ENCODE results near the gene KCNK13. TPM values are rescaled to one million over a fixed set of nuclear protein-coding genes. Genes with fewer than 3 reads are reported as not detected.

KCNK13 gene
- total and polyA plus RNA-seq, 2 experiments from 2014 or later = not detected

DNA sequence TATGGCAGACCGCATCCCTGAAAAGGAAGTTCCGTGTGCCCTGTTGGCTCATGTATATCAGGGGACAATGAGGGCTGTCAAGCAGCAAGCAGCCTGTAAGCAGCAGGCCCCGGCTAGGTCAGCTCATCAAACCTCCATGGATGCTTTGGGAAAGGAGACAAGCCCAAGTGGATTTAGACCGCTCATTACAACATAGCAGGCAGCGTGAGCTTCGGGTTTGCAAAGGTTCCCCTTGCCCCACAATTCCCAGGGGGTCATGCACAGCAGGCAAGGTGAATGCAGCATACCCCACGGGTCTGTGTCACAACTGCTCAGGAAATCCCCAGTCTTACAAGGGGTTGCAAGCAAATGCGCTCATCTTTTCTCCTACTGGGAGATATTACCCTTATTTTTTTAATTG is 54.6 kb downstream of the KCNK13 start:
- in situ Hi-C loops (cut with MboI) = no loop called here
- no peak for DNase-seq
- H3K79me2 ChIP-seq (ENCODE audit: insufficient read depth) = no peaks in the 10 kb centered on the region
- H3K36me3 ChIP-seq (ENCODE audit: low read depth) = no peaks in the 10 kb centered on the region
- 40 to 45% methylated on average over 8 of the region's 8 CpGs for WGBS, 2 experiments (ENCODE audit: low coverage in 1 of 2, low lambda C conversion rate in 2 of 2, missing lambda C conversion rate in 2 of 2)
- no peak overlapping the region for H3K4me3 ChIP-seq
- no peak overlapping the region for H3K27ac ChIP-seq
- peaks cover 35% of the 10 kb centered on the region for H3K27me3 ChIP-seq (replicated peaks; ENCODE audit: insufficient read depth)
- peaks cover 5% of the 10 kb centered on the region; the same call in 1 of the 2 replicates for H3F3A ChIP-seq (ENCODE audit: insufficient read depth)
- H3K9ac ChIP-seq = no peak overlapping the region
- no peak overlapping the region for H2AFZ ChIP-seq
- H3K4me1 ChIP-seq (ENCODE audit: insufficient read depth) = peaks cover 11% of the 10 kb centered on the region
- no peaks in the 10 kb centered on the region for H3K9me2 ChIP-seq (ENCODE audit: insufficient read depth)
- TF ChIP-seq EZH2 (IDR thresholded peaks at IDR 0.05; ENCODE audit: insufficient read depth, poor library complexity, severe bottlenecking) = no peak
- no peaks in the 10 kb centered on the region for H3K9me3 ChIP-seq (ENCODE audit: low read depth)
- no peak overlapping the region for H3K4me2 ChIP-seq (ENCODE audit: unreplicated experiment)
- H4K20me1 ChIP-seq (ENCODE audit: insufficient read depth) = no peaks in the 10 kb centered on the region

DNA sequence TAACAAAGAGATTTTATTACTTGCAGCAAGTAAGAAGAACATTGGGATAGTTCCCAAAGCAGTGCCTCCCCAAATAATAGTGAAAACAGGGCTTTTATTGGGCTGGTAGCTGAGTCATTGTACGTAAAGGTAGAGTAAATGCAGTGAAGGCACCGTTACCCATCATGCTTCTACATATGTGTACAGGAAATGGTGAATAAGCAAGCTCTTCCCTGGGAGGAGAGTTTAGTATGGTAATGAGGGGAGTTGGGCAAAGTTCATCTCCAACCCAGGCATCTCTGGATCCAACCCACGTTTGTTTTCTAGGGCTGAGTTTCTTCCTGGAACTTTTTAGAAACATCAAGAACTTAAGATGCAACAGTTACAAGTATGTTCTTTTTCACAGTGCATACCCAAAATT is 56.2 kb downstream of the KCNK13 start:
- 27 to 42% methylated on average over 3 of the region's 3 CpGs for WGBS, 2 experiments (ENCODE audit: low coverage in 1 of 2, low lambda C conversion rate in 2 of 2, missing lambda C conversion rate in 2 of 2)
- TF ChIP-seq EZH2 (IDR thresholded peaks at IDR 0.05; ENCODE audit: insufficient read depth, poor library complexity, severe bottlenecking) (no peak), EZH2phosphoT487 (IDR thresholded peaks at IDR 0.05; ENCODE audit: insufficient read depth, low read depth) (no peak)
- in situ Hi-C loops (cut with MboI) = no loop called here
- Histone ChIP-seq H3K9me3 (ENCODE audit: low read depth) (no peaks in the 10 kb centered on the region), H3K4me2 (ENCODE audit: unreplicated experiment) (no peak overlapping the region), H3K79me2 (ENCODE audit: insufficient read depth) (no peaks in the 10 kb centered on the region), H3K36me3 (ENCODE audit: low read depth) (no peaks in the 10 kb centered on the region), H3K9me2 (ENCODE audit: insufficient read depth) (no peaks in the 10 kb centered on the region), H3K4me3 (no peak overlapping the region), H4K20me1 (ENCODE audit: insufficient read depth) (no peaks in the 10 kb centered on the region), H3K27me3 (replicated peaks; ENCODE audit: insufficient read depth) (peaks cover 36% of the 10 kb centered on the region), H2AFZ (no peak overlapping the region), H3K4me1 (ENCODE audit: insufficient read depth) (no peaks in the 10 kb centered on the region), H3F3A (ENCODE audit: insufficient read depth) (no peaks in the 10 kb centered on the region), H3K27ac (no peak overlapping the region), H3K9ac (no peak overlapping the region)
- DNase-seq = no peak

DNA sequence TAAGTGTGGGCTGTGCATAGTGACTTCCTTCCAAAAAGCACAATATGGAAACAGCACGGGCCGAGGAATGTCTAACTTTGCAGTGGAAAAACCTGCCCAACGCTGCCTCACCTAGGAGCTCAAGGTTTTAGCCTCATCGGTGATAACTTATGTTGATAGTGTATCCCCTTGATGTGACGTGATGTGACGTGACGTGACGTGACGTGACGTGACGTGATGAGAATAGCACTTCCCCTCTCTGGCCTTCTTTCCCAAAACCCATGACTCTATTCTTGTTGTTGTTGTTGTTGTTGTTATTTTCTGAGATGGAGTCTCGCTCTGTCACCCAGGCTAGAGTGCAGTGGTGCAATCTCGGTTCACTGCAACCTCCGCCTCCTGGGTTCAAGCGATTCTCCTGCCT is 64.5 kb downstream of the KCNK13 start:
- 63 to 68% methylated on average over 15 of the region's 15 CpGs for WGBS, 2 experiments (ENCODE audit: low coverage in 1 of 2, low lambda C conversion rate in 2 of 2, missing lambda C conversion rate in 2 of 2)
- no peak overlapping the region for H3K4me2 ChIP-seq (ENCODE audit: unreplicated experiment)
- no peaks in the 10 kb centered on the region for H3F3A ChIP-seq (ENCODE audit: insufficient read depth)
- no peaks in the 10 kb centered on the region for H3K4me1 ChIP-seq (ENCODE audit: insufficient read depth)
- H3K4me3 ChIP-seq = no peak overlapping the region
- no peaks in the 10 kb centered on the region for H3K9me3 ChIP-seq (ENCODE audit: low read depth)
- no peaks in the 10 kb centered on the region for H3K79me2 ChIP-seq (ENCODE audit: insufficient read depth)
- peaks cover 20% of the 10 kb centered on the region for H3K27me3 ChIP-seq (replicated peaks; ENCODE audit: insufficient read depth)
- no peaks in the 10 kb centered on the region for H4K20me1 ChIP-seq (ENCODE audit: insufficient read depth)
- H3K27ac ChIP-seq = no peak overlapping the region
- H3K36me3 ChIP-seq (ENCODE audit: low read depth) = no peaks in the 10 kb centered on the region
- DNase-seq = no peak
- H2AFZ ChIP-seq = no peak overlapping the region
- in situ Hi-C loops (cut with MboI) = no loop called here
- TF ChIP-seq EZH2phosphoT487 (IDR thresholded peaks at IDR 0.05; ENCODE audit: insufficient read depth, low read depth) (no peak), EZH2 (IDR thresholded peaks at IDR 0.05; ENCODE audit: insufficient read depth, poor library complexity, severe bottlenecking) (no peak)
- H3K9me2 ChIP-seq (ENCODE audit: insufficient read depth) = no peaks in the 10 kb centered on the region
- H3K9ac ChIP-seq = no peak overlapping the region

- H3K36me3 ChIP-seq (ENCODE audit: low read depth) = no peaks in the 10 kb centered on the region
- H4K20me1 ChIP-seq (ENCODE audit: insufficient read depth) = no peaks in the 10 kb centered on the region
- no peak overlapping the region for H3K9ac ChIP-seq
- no peaks in the 10 kb centered on the region for H3K4me1 ChIP-seq (ENCODE audit: insufficient read depth)
- no peak overlapping the region for H3K4me2 ChIP-seq (ENCODE audit: unreplicated experiment)
- H2AFZ ChIP-seq = no peak overlapping the region
- no peak overlapping the region for H3K4me3 ChIP-seq
- in situ Hi-C loops (cut with MboI) = no loop called here
- TF ChIP-seq EZH2phosphoT487 (IDR thresholded peaks at IDR 0.05; ENCODE audit: insufficient read depth, low read depth) = no peak
- no peak for TF ChIP-seq EZH2 (IDR thresholded peaks at IDR 0.05; ENCODE audit: insufficient read depth, poor library complexity, severe bottlenecking)
- WGBS, 2 experiments (ENCODE audit: low coverage in 1 of 2, low lambda C conversion rate in 2 of 2, missing lambda C conversion rate in 2 of 2) = 41 to 43% methylated on average over 10 of the region's 10 CpGs
- peaks cover 21% of the 10 kb centered on the region; the same call in 1 of the 2 replicates for H3K27me3 ChIP-seq (replicated peaks; ENCODE audit: insufficient read depth)
- H3K79me2 ChIP-seq (ENCODE audit: insufficient read depth) = no peaks in the 10 kb centered on the region
- no peaks in the 10 kb centered on the region for H3K9me2 ChIP-seq (ENCODE audit: insufficient read depth)
- no peaks in the 10 kb centered on the region for H3K9me3 ChIP-seq (ENCODE audit: low read depth)
- no peaks in the 10 kb centered on the region for H3F3A ChIP-seq (ENCODE audit: insufficient read depth)
- H3K27ac ChIP-seq = no peak overlapping the region
- no peak for DNase-seq
These were observed 71.2 kb downstream of the KCNK13 start for GRCh38 chr14:90132821-90133570.
